CD4-positive, CD25-positive, alpha-beta regulatory T cell (primary cell): Measurements from ENCODE around the gene SMAD3. TPM values are rescaled to one million over a fixed set of nuclear protein-coding genes. Genes with fewer than 3 reads are reported as not detected.
A peak's percentile ranks its signal among the peaks of the same experiment; 100 is the strongest.

Source experiments
- ATAC-seq, 2 donors: fragments of 150-1000 bp; cut with Tn5 transposase; one replicate each; pipeline ENCODE4 v1.10.0; 2021; ENCODE audit warnings: low read depth in 2 of 2, moderate number of reproducible peaks in 2 of 2, moderate library complexity in 1 of 2
- DNase-seq, 3 donors: peaks; one replicate each; pipeline versions ENCODE4 v3.0.0 to v3.0.0-alpha.2; 2012 to 2022; ENCODE audit warnings: mixed read lengths in 1 of 3
- H3K27ac ChIP-seq: one replicate; pipeline ENCODE4 v1.7.0; 2013; ENCODE audit warnings: mild to moderate bottlenecking, low read length; ENCODE audit not compliant: insufficient read depth, poor library complexity, severe bottlenecking
- H3K27me3 ChIP-seq: one replicate; pipeline ENCODE4 v1.7.0; 2013; ENCODE audit warnings: low read length; ENCODE audit not compliant: control insufficient read depth, insufficient read depth
- H3K36me3 ChIP-seq: one replicate; pipeline ENCODE4 v1.7.0; 2013; ENCODE audit warnings: mild to moderate bottlenecking, low read length, moderate library complexity; ENCODE audit not compliant: control insufficient read depth, insufficient read depth
- H3K4me1 ChIP-seq: 2 replicates; pipeline ENCODE4 v1.7.0; 2013; ENCODE audit warnings: mild to moderate bottlenecking, low read length; ENCODE audit not compliant: insufficient read depth, control insufficient read depth, poor library complexity, severe bottlenecking
- H3K4me3 ChIP-seq: one replicate; pipeline ENCODE4 v1.7.0; 2013; ENCODE audit warnings: low read depth, mild to moderate bottlenecking, low read length, moderate library complexity
- H3K9me3 ChIP-seq, 2 experiments: 1 replicate in 1 of 2; 2 replicates in 1 of 2; pipeline ENCODE4 v1.7.0; 2013; ENCODE audit warnings: low read length in 2 of 2, mild to moderate bottlenecking in 1 of 2, moderate library complexity in 1 of 2; ENCODE audit not compliant: control insufficient read depth in 2 of 2
- H3K27ac Mint-ChIP-seq, 3 donors: one replicate each; pipeline ENCODE4 v1.8.0; 2020 to 2022; ENCODE audit warnings: mild to moderate bottlenecking in 3 of 3, mixed read lengths in 3 of 3, moderate library complexity in 2 of 3
- H3K27me3 Mint-ChIP-seq: one replicate; pipeline ENCODE4 v1.8.0; 2022; ENCODE audit warnings: mild to moderate bottlenecking, mixed read lengths
- H3K36me3 Mint-ChIP-seq: one replicate; pipeline ENCODE4 v1.8.0; 2020; ENCODE audit warnings: mixed read lengths
- H3K4me1 Mint-ChIP-seq, 4 donors: one replicate each; pipeline ENCODE4 v1.8.0; 2020 to 2022; ENCODE audit warnings: mixed read lengths in 4 of 4, mild to moderate bottlenecking in 1 of 4
- H3K4me3 Mint-ChIP-seq, 4 donors: one replicate each; pipeline ENCODE4 v1.8.0; 2020 to 2022; ENCODE audit warnings: mild to moderate bottlenecking in 4 of 4, mixed read lengths in 4 of 4, moderate library complexity in 3 of 4
- H3K9me3 Mint-ChIP-seq, 7 donors: one replicate each; pipeline ENCODE4 v1.8.0; 2020 to 2022; ENCODE audit warnings: mixed read lengths in 7 of 7, mild to moderate bottlenecking in 3 of 7, moderate library complexity in 2 of 7
- polyA plus RNA-seq, 4 donors: library from polyadenylated mRNA; unstranded; fragments of 300-500 nt; fragmentation: Illumina TruSeq; gene quantifications; one replicate each; pipeline ENCODE4 v1.2.3, GENCODE V29; 2021
- total RNA-seq: library from RNA; stranded (reverse); gene quantifications from one replicate; pipeline ENCODE4 v1.2.3, GENCODE V29; 2022

Gene SMAD3
- total and polyA plus RNA-seq, 5 donors from 2014 or later = 12.0 to 76.6 (median 14.7) TPM

GRCh38 chr15:67185621-67186225, 120.3 kb downstream of the SMAD3 start:
- Mint-ChIP-seq H3K4me1 (peaks cover 0 to 4% (median under 1%) of the 10 kb centered on the region in 4 donors), H3K9me3 (peaks cover 0 to 1% (median 0%) of the 10 kb centered on the region in 7 donors), H3K36me3 (peaks cover 39% of the 10 kb centered on the region), H3K4me3 (no peak overlapping the region), H3K27me3 (no peaks in the 10 kb centered on the region), H3K27ac (peak overlapping the region in 2 of 3 donors; percentile 29 to 84)
- Histone ChIP-seq H3K9me3 (no peaks in the 10 kb centered on the region), H3K36me3 (peaks cover 77% of the 10 kb centered on the region), H3K27ac (no peak overlapping the region), H3K4me1 (no peaks in the 10 kb centered on the region), H3K27me3 (no peaks in the 10 kb centered on the region), H3K4me3 (no peak overlapping the region)
- DNase-seq = no peak
- peak; percentile 22 to 37 for ATAC-seq

DNA sequence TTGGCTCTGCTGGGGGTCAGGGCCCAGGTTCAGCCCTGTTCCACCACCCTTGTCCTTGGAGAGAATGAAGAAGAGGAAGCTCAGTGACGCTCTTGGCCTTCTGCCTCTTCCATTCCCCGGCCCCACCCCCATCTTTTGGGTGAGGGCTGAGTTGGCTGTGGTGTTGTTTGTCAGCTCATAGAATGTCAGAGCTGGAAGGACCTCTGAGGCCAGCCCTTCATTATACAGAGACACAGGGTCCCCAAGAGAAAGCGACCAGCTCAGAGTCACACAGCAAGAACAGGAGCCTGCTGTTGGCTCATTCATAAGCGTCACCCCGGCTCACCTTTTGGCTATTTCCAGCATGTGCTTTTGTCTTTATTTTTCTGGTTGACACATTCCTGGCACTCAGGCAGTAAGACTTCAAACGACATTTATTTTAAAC, 120.8 kb downstream of the SMAD3 start:
- Mint-ChIP-seq H3K4me3 (no peak overlapping the region), H3K27ac (peak overlapping the region in 1 of 3 donors; percentile 29), H3K27me3 (no peaks in the 10 kb centered on the region), H3K36me3 (peaks cover 43% of the 10 kb centered on the region), H3K9me3 (peaks cover 0 to 1% (median 0%) of the 10 kb centered on the region in 7 donors), H3K4me1 (peaks cover 0 to 4% (median under 1%) of the 10 kb centered on the region in 4 donors)
- ATAC-seq (no peak), DNase-seq (no peak)
- H3K9me3 ChIP-seq = no peaks in the 10 kb centered on the region
- no peaks in the 10 kb centered on the region for H3K4me1 ChIP-seq
- no peak overlapping the region for H3K27ac ChIP-seq
- peaks cover 82% of the 10 kb centered on the region for H3K36me3 ChIP-seq
- H3K27me3 ChIP-seq = no peaks in the 10 kb centered on the region
- no peak overlapping the region for H3K4me3 ChIP-seq

GRCh38 chr15:67186688-67187087, 121.3 kb downstream of the SMAD3 start:
- ATAC-seq (no peak), DNase-seq (no peak)
- no peak overlapping the region for H3K27ac Mint-ChIP-seq
- no peak overlapping the region for H3K4me3 Mint-ChIP-seq
- H3K4me3 ChIP-seq = no peak overlapping the region
- no peaks in the 10 kb centered on the region for H3K27me3 Mint-ChIP-seq
- H3K4me1 Mint-ChIP-seq = peaks cover 0 to 4% (median under 1%) of the 10 kb centered on the region in 4 donors
- no peak overlapping the region for H3K27ac ChIP-seq
- H3K9me3 ChIP-seq = no peaks in the 10 kb centered on the region
- peaks cover 47% of the 10 kb centered on the region for H3K36me3 Mint-ChIP-seq
- peaks cover 0 to 1% (median 0%) of the 10 kb centered on the region in 7 donors for H3K9me3 Mint-ChIP-seq
- peaks cover 87% of the 10 kb centered on the region for H3K36me3 ChIP-seq
- no peaks in the 10 kb centered on the region for H3K27me3 ChIP-seq
- no peaks in the 10 kb centered on the region for H3K4me1 ChIP-seq

DNA sequence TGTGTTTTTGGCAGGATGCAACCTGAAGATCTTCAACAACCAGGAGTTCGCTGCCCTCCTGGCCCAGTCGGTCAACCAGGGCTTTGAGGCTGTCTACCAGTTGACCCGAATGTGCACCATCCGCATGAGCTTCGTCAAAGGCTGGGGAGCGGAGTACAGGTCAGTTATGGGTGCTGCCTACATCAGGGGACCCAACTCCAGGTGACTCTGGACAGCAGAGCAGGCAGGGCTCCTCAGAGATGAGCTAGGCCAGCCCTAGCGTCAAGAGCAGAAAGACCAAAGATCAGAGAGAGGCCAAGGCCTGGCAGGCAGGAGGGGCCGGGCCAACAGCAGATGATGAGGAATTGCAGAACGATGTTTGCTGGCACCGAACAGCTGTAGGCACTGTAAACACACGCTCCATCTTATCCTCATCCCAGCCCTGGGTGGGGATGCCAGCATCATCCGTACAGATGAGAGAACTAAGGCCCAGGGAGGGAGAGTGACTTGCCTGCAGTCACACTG, 122.0 kb downstream of the SMAD3 start:
- ATAC-seq (no peak), DNase-seq (no peak)
- Mint-ChIP-seq H3K9me3 (peaks cover 0 to 1% (median 0%) of the 10 kb centered on the region in 7 donors), H3K4me1 (peaks cover 0 to 4% (median under 1%) of the 10 kb centered on the region in 4 donors), H3K27me3 (no peaks in the 10 kb centered on the region), H3K27ac (no peak overlapping the region), H3K36me3 (peaks cover 54% of the 10 kb centered on the region), H3K4me3 (no peak overlapping the region)
- H3K4me1 ChIP-seq = no peaks in the 10 kb centered on the region
- H3K9me3 ChIP-seq = no peaks in the 10 kb centered on the region
- H3K4me3 ChIP-seq = no peak overlapping the region
- H3K36me3 ChIP-seq = peaks cover 88% of the 10 kb centered on the region
- H3K27ac ChIP-seq = no peak overlapping the region
- H3K27me3 ChIP-seq = no peaks in the 10 kb centered on the region

DNA sequence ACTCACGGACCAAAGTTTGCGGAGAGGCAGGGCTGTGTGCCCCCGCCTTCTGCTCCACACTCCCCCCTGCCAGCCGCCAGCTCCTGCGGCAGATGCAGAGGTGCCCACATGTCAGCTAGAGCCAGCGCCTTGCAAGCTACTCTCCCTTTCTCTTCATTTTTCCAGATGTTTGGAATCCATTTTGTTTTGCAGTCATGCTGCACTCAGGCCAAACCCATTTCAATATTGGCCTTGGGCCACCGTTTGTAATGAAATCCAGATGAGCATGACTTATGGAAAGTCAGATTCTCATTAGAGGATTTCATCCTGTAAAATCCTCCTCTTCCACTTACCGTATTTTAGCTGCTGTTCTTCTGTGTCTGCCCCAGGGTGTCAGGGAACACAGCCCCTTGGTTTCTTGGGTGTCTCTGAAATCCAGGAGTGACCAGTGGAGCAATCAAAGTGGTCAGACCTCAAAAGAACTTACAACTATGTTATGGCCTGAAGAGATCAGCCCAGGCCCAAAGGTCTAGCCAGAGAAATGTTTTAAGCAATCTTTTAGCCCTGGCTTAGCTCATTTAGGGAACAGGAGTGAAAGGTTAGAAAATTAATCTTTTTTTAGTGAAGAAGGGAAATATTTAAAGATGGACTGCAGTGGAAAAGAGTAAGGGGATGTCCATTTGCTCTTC, 123.3 kb downstream of the SMAD3 start:
- Histone ChIP-seq H3K27ac (no peak overlapping the region), H3K9me3 (no peaks in the 10 kb centered on the region), H3K36me3 (peaks cover 89% of the 10 kb centered on the region), H3K27me3 (no peaks in the 10 kb centered on the region), H3K4me3 (no peak overlapping the region), H3K4me1 (no peaks in the 10 kb centered on the region)
- peaks cover 60% of the 10 kb centered on the region for H3K36me3 Mint-ChIP-seq
- peak overlapping the region in 1 of 3 donors; percentile 83 for H3K27ac Mint-ChIP-seq
- DNase-seq = no peak
- peak overlapping the region in 1 of 4 donors; percentile 53 for H3K4me3 Mint-ChIP-seq
- ATAC-seq = no peak
- no peaks in the 10 kb centered on the region for H3K27me3 Mint-ChIP-seq
- peaks cover 0 to 5% (median under 1%) of the 10 kb centered on the region in 4 donors for H3K4me1 Mint-ChIP-seq
- H3K9me3 Mint-ChIP-seq = peaks cover 0 to 1% (median 0%) of the 10 kb centered on the region in 7 donors

DNA sequence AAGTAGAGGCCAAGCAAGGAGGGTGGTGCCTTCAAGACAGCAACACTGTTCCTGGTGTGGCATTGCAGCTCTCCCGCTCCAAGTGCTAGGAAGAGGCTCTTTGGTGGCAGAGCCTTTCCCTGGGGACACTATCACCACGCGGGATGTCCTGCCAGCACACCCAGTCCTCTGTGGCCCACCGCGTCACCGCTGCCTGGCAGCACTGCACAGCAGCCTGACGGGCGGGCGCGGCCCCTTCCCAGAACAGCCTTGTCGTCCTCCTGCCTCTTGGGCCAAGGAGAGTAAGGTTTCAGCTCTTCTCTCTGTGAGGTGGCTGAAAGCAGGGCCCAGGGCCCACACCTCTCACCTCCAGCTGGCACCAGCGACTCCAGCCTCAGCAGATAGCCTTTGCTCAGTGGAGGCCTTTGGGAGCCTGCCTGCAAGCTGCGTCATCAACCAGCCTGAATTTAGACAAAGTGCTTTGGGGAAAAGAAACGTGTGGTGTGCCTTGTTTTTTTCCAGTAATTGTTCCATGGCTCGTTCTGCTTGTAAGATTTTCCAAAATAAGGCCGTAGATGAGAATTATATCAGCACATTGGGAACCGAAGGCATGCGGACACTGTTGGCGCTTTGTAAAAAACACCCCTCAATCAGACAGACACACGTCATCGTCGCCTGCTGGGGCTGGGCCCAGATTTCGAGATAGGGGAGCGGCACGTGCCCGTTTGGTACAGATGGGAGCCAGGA, 124.1 kb downstream of the SMAD3 start:
- H3K9me3 ChIP-seq = no peaks in the 10 kb centered on the region
- H3K27me3 ChIP-seq = no peaks in the 10 kb centered on the region
- Mint-ChIP-seq H3K4me1 (peaks cover 0 to 5% (median under 1%) of the 10 kb centered on the region in 4 donors), H3K27ac (peak overlapping the region in 1 of 3 donors; percentile 20), H3K9me3 (peaks cover 0 to 1% (median 0%) of the 10 kb centered on the region in 7 donors), H3K4me3 (no peak overlapping the region), H3K36me3 (peaks cover 58% of the 10 kb centered on the region), H3K27me3 (no peaks in the 10 kb centered on the region)
- H3K36me3 ChIP-seq = peaks cover 90% of the 10 kb centered on the region
- no peaks in the 10 kb centered on the region for H3K4me1 ChIP-seq
- ATAC-seq (no peak), DNase-seq (no peak)
- H3K27ac ChIP-seq = no peak overlapping the region
- H3K4me3 ChIP-seq = no peak overlapping the region

DNA sequence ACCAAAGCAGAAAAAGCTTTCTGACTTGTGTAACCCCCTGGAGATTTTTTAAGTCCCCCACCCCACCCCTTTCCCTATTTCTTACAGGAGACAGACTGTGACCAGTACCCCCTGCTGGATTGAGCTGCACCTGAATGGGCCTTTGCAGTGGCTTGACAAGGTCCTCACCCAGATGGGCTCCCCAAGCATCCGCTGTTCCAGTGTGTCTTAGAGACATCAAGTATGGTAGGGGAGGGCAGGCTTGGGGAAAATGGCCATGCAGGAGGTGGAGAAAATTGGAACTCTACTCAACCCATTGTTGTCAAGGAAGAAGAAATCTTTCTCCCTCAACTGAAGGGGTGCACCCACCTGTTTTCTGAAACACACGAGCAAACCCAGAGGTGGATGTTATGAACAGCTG, 124.9 kb downstream of the SMAD3 start:
- peaks cover 0 to 1% (median 0%) of the 10 kb centered on the region in 7 donors for H3K9me3 Mint-ChIP-seq
- no peak overlapping the region for H3K27ac Mint-ChIP-seq
- DNase-seq = no peak
- Histone ChIP-seq H3K4me1 (no peaks in the 10 kb centered on the region), H3K36me3 (peaks cover 82% of the 10 kb centered on the region), H3K9me3 (no peaks in the 10 kb centered on the region), H3K27ac (no peak overlapping the region), H3K27me3 (no peaks in the 10 kb centered on the region), H3K4me3 (no peak overlapping the region)
- peaks cover 0 to 5% (median under 1%) of the 10 kb centered on the region in 4 donors for H3K4me1 Mint-ChIP-seq
- H3K27me3 Mint-ChIP-seq = no peaks in the 10 kb centered on the region
- no peak overlapping the region for H3K4me3 Mint-ChIP-seq
- ATAC-seq = no peak
- peaks cover 53% of the 10 kb centered on the region for H3K36me3 Mint-ChIP-seq
